Measurements from ENCODE around the gene SPATA31C1.

Gene SPATA31C1

DNA sequence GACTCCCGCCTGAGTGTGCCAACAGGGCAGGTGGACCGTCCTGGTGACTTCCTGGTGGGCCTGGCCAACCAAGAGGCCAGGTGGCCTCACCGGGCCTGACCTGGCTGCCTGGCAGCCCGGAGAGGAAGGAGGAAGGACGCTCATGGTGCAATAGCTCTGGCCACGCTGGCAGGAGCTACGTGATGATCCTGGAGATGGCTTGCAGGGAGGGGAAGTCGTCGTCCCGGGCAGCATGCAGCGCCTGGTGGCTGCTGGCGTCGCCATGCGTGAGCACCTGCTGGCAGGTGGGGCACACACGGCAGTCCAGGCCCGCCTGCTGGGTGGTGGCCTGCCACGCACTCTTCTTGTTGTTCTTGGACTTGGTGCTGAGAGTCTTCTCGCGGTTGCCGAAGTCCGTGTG, 26.3 kb downstream of the SPATA31C1 start:
- no peak for DNase-seq

GRCh38 chr9:87944682-87945081, 26.9 kb downstream of the SPATA31C1 start:
- no peak for DNase-seq

DNA sequence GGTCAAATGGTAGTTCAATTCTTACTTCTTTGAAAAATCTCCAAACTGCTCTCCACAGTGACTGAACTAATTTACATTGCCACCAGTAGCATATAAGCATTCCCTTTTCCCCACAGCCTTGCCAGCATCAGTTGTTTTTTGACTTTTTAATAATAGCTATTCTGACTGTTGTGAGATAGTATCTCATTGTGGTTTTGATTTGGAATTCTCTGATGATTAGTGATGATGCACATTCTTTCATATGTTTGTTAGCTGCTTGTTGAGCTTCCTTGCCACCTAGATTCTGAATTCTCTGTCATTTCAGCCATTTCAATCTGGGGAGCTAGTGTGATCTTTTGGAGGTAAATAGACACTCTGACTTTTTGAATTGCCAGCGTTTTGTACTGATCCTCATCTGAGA, 32.5 kb downstream of the SPATA31C1 start:
- DNase-seq = no peak

GRCh38 chr9:87950765-87951488, 33.2 kb downstream of the SPATA31C1 start:
- no peak for DNase-seq

GRCh38 chr9:87954230-87954629, 36.5 kb downstream of the SPATA31C1 start:
- no peak for DNase-seq

DNA sequence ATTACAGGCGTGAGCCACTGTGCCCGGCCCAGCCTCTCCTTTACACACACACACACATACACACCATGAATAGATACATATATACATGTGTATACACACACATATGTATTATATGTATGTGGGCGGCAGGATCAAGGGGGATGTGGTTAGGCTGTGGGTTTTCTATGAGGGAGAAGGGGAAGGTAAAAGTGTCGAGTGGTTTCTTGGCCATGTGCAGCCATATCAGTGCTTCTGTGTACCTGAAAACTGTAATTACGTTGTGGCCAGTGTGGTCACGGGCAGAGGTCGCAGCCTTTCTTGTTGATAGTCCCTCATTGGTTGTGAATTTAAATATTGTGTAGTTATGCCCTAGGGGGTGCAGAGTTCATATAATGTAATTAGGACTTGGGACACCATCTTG, 40.1 kb downstream of the SPATA31C1 start:
- no peak for DNase-seq

DNA sequence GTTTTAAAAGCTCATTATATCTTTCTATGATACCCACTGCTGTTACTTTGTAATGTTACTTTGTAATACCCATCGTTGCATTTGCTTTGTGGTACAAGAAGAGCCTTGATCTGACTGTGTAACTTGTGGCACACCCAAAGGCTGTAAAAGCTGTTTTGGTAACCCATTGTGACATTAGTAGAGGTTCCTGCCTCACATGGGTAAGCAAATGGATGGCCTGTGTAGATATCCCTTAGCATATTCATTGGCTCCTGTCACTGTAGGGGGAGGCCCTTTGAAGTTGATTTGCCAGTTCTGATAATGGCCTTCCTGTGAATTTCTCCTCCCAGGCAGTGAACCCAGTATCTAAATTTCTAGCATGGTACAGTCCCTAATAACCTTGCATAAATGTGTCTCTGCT, 40.8 kb downstream of the SPATA31C1 start:
- DNase-seq = no peak

DNA sequence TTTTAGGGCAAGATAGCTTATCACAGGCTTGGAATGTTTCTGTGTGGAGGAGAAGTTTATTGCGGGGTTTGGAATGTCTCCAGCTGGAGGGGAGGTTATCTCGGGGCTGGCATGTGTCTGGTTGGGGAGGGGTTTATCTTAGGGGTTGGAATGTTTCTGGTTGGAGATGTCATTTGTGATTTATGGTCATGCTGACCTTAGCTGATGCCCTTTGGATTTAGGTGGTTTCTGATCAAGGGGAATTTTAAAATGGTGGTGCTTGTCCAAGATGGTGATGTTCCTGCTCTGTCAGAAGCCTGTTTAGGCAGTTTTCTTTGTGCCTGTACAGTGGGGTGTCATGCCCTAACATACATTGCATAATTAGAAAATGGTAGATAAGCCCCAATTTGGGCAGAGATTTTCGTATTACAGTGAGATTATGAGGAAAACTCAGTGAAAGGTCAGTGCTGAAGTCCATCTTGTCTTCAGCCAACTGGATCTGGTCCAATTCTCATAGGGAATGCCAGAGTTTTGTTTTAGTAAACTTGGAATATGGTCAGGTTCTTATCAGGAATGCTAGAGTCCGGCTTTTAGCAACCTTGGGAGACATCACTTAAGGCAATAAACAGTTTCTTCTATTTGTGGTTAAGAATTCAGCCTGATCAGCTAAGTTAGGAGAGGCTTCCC, 42.3 kb downstream of the SPATA31C1 start:
- no peak for DNase-seq

- DNase-seq = no peak
Measured at GRCh38 chr9:87963770-87964169, 46.0 kb downstream of the SPATA31C1 start.

GRCh38 chr9:87964826-87965225, 47.1 kb downstream of the SPATA31C1 start:
- no peak for DNase-seq

DNA sequence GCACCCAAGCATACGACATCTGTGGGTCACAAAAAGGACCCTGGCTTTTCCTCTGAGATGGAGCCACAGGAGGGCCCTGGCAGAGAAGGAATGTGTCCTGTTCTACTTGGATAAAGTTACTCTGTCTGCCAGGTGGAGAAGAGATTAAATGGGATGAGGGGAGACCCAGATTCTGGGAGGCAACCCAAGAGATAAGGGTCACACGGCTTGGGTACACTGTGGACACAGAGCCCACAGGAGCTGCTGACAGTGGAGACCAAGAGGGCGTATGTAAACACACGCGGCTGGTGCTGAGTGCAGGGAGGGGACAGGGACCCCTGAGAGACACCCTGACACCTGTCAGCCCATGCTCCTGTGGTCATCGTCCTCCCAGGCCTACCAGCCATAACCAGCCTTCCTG, 50.4 kb downstream of the SPATA31C1 start:
- no peak for DNase-seq

- no peak for DNase-seq
Measured at GRCh38 chr9:87970602-87971001, 52.8 kb downstream of the SPATA31C1 start.

DNA sequence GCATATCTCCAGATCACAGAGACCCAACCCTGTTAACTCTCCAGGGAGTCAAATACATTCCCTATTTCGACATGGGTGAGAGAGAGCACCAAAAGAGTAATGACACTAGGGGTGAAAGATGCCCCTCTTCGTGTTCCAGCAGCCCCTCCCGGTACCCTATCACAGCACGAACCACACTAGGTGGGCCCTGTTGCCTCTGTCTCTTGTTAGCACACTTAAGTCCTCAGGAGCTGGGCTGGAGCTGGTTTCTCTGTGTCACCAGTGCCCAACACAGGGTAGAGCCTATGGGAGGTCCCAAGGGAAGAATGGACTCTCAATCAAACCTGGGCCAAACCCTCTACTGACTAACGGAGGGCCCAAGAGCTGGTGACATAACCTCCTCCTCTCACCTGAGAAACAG, 55.4 kb downstream of the SPATA31C1 start:
- DNase-seq = no peak

Measured in cortex of kidney (tissue), 1 donor.